Liver (tissue), 9 donors: ENCODE data around the gene ARRDC3. TPM values are rescaled to one million over a fixed set of nuclear protein-coding genes. Genes with fewer than 3 reads are reported as not detected.
"Not testable (repeated sequence)": the region's sequence is repeated elsewhere in the genome, so short reads cannot be mapped to it uniquely, and the experiment has no call there.

Experiments
- DNase-seq: peaks from one replicate; pipeline ENCODE4 v3.0.0-alpha.2; 2017; ENCODE audit warnings: low spot score
- H3K27ac ChIP-seq, 2 donors: one replicate each; pipeline ENCODE4 v1.7.0; 2013; ENCODE audit warnings: inconsistent platforms in 2 of 2, low read length in 2 of 2, control low read depth in 1 of 2, low read depth in 1 of 2, mild to moderate bottlenecking in 1 of 2
- H3K27me3 ChIP-seq, 4 donors: one replicate each; pipeline versions ENCODE4 v1.6.1 to v1.7.0; 2013; ENCODE audit warnings: low read length in 3 of 4, inconsistent platforms in 1 of 4, mild to moderate bottlenecking in 1 of 4, moderate library complexity in 1 of 4; ENCODE audit not compliant: control insufficient read depth in 4 of 4, insufficient read depth in 4 of 4
- H3K36me3 ChIP-seq, 4 donors: one replicate each; pipeline versions ENCODE4 v1.6.1 to v1.7.0; 2013; ENCODE audit warnings: low read length in 3 of 4, mild to moderate bottlenecking in 3 of 4, low read depth in 1 of 4, moderate library complexity in 1 of 4; ENCODE audit not compliant: control insufficient read depth in 4 of 4, insufficient read depth in 3 of 4
- H3K4me1 ChIP-seq, 4 donors: one replicate each; pipeline versions ENCODE4 v1.6.1 to v1.7.0; 2013; ENCODE audit warnings: low read length in 3 of 4, mild to moderate bottlenecking in 3 of 4, moderate library complexity in 1 of 4; ENCODE audit not compliant: control insufficient read depth in 4 of 4, insufficient read depth in 4 of 4
- H3K4me3 ChIP-seq, 3 donors: one replicate each; pipeline versions ENCODE4 v1.6.1 to v1.7.0; 2013; ENCODE audit warnings: low read length in 3 of 3, control low read depth in 1 of 3, low read depth in 1 of 3, mild to moderate bottlenecking in 1 of 3
- H3K9ac ChIP-seq, 2 donors: one replicate each; pipeline ENCODE4 v1.7.0; 2013; ENCODE audit warnings: low read length in 2 of 2, mild to moderate bottlenecking in 2 of 2, moderate library complexity in 2 of 2, control low read depth in 1 of 2, low read depth in 1 of 2
- H3K9me3 ChIP-seq, 4 donors: one replicate each; pipeline versions ENCODE4 v1.6.1 to v1.7.0; 2013; ENCODE audit warnings: low read length in 3 of 4; ENCODE audit not compliant: control insufficient read depth in 4 of 4
- ATF3 ChIP-seq: IDR thresholded peaks from 2 replicates; pipeline ENCODE4 v1.6.1; 2016; ENCODE audit warnings: antibody characterized with exemption
- CTCF ChIP-seq: fragments of 150-350 bp; IDR thresholded peaks from 2 replicates; pipeline ENCODE4 v1.5.1; 2017; ENCODE audit warnings: improper control_type of control experiment, low read depth, low read length; ENCODE audit not compliant: missing input control
- EGR1 ChIP-seq, 2 donors: IDR thresholded peaks; 2 replicates each; pipeline ENCODE4 v1.6.1; 2016 to 2018; ENCODE audit warnings: antibody characterized with exemption in 2 of 2, low read depth in 2 of 2
- FOXA1 ChIP-seq: IDR thresholded peaks from 2 replicates; pipeline ENCODE4 v1.6.1; 2016; ENCODE audit warnings: antibody characterized with exemption
- FOXA2 ChIP-seq: IDR thresholded peaks from 2 replicates; pipeline ENCODE4 v1.6.1; 2016; ENCODE audit warnings: antibody characterized with exemption
- GABPA ChIP-seq, 2 donors: IDR thresholded peaks in 1 of 2; conservative IDR thresholded peaks in 1 of 2; 2 replicates each; pipeline ENCODE4 v1.6.1; 2016; ENCODE audit warnings: antibody characterized with exemption in 2 of 2, mild to moderate bottlenecking in 1 of 2, moderate library complexity in 1 of 2
- HNF4A ChIP-seq, 2 donors: conservative IDR thresholded peaks; 2 replicates each; pipeline ENCODE4 v1.6.1; 2016; ENCODE audit warnings: antibody characterized with exemption in 2 of 2, mild to moderate bottlenecking in 2 of 2
- HNF4G ChIP-seq: IDR thresholded peaks from 2 replicates; pipeline ENCODE4 v1.6.1; 2016; ENCODE audit warnings: antibody characterized with exemption
- JUND ChIP-seq, 2 donors: IDR thresholded peaks; 2 replicates each; pipeline ENCODE4 v1.6.1; 2016; ENCODE audit warnings: antibody characterized with exemption in 2 of 2
- MAX ChIP-seq: IDR thresholded peaks from 2 replicates; pipeline ENCODE4 v1.6.1; 2016; ENCODE audit warnings: antibody characterized with exemption
- NR2F2 ChIP-seq: IDR thresholded peaks from 2 replicates; pipeline ENCODE4 v1.6.1; 2016; ENCODE audit warnings: antibody characterized with exemption
- RAD21 ChIP-seq, 2 donors: IDR thresholded peaks; 2 replicates each; pipeline ENCODE4 v1.6.1; 2016; ENCODE audit warnings: antibody characterized with exemption in 2 of 2, mild to moderate bottlenecking in 2 of 2
- TAF1 ChIP-seq: conservative IDR thresholded peaks from 2 replicates; pipeline ENCODE4 v1.6.1; 2016; ENCODE audit warnings: antibody characterized with exemption, mild to moderate bottlenecking
- YY1 ChIP-seq: IDR thresholded peaks from 2 replicates; pipeline ENCODE4 v1.6.1; 2016; ENCODE audit warnings: antibody characterized with exemption, mild to moderate bottlenecking
- ZBTB33 ChIP-seq: IDR thresholded peaks from 2 replicates; pipeline ENCODE4 v1.6.1; 2016; ENCODE audit warnings: antibody characterized with exemption
- WGBS: extraction: QIAGEN DNeasy Blood & Tissue Kit; methylation state at CpG from one replicate; pipeline ENCODE4 v1.1.7; 2013; 5-methylcytosine and 5-hydroxymethylcytosine counted together
- polyA plus RNA-seq, 2 donors: library from polyadenylated mRNA; stranded (reverse) in 1 of 2; unstranded in 1 of 2; fragments of 200-250 nt in 1 of 2; fragments of >200 nt in 1 of 2; fragmentation: Nextera tagmentation in 1 of 2; extraction: Ambion mirVana in 1 of 2; gene quantifications; one replicate each; pipeline versions ENCODE4 v1.2.1 to v1.2.3, GENCODE V29; 2013 to 2015
- total RNA-seq, 2 donors: library from RNA; depleted of rRNA; stranded (reverse); fragments of >200 nt; gene quantifications; one replicate each; pipeline ENCODE4 v1.2.3, GENCODE V29; 2014
- donor health status: healthy.
- donor health status: healthy.
- donor health status: healthy.
- donor health status: healthy.
- donor health status: healthy.

Gene ARRDC3
- total and polyA plus RNA-seq, 4 donors = 8.8 to 70.4 (median 34.0) TPM

GRCh38 chr5:91328743-91329142 lies 54.4 kb downstream of the ARRDC3 start:
- H3K4me1 ChIP-seq = no peaks in the 10 kb centered on the region

GRCh38 chr5:91322981-91323380 lies 60.1 kb downstream of the ARRDC3 start:
- 93% methylated on average over 4 of the region's 4 CpGs for WGBS
- not testable (repeated sequence) for H3K27me3 ChIP-seq

More at GRCh38 chr5:91328743-91329142, 54.4 kb downstream of the ARRDC3 start:
- no peaks in the 10 kb centered on the region for H3K36me3 ChIP-seq
- DNase-seq = no peak
- no peak for TF ChIP-seq FOXA2
- TF ChIP-seq HNF4G = no peak
- TF ChIP-seq HNF4A (conservative IDR thresholded peaks at IDR 0.05) = no peak
- no peak for TF ChIP-seq ZBTB33
- TF ChIP-seq ATF3 = no peak
- no peak for TF ChIP-seq NR2F2
- TF ChIP-seq GABPA (IDR thresholded peaks at IDR 0.05 in 1 of 2, conservative IDR thresholded peaks at IDR 0.05 in 1 of 2) = no peak
- no peak for TF ChIP-seq FOXA1
- TF ChIP-seq MAX = no peak
- TF ChIP-seq JUND (IDR thresholded peaks at IDR 0.05) = no peak
- TF ChIP-seq YY1 = no peak
- no peaks in the 10 kb centered on the region for H3K27me3 ChIP-seq
- WGBS = 62% methylated on average over 4 of the region's 4 CpGs
- H3K27ac ChIP-seq = no peak overlapping the region
- H3K9me3 ChIP-seq = no peaks in the 10 kb centered on the region
- H3K4me3 ChIP-seq = no peak overlapping the region
- no peak overlapping the region for H3K9ac ChIP-seq

GRCh38 chr5:91319667-91320066 lies 63.5 kb downstream of the ARRDC3 start:
- H3K27me3 ChIP-seq = no peaks in the 10 kb centered on the region
- WGBS = 90% methylated on average over 2 of the region's 2 CpGs
- TF ChIP-seq TAF1 (no peak), NR2F2 (no peak), YY1 (no peak), FOXA1 (no peak), HNF4G (no peak), ZBTB33 (no peak), RAD21 (IDR thresholded peaks at IDR 0.05) (no peak), CTCF (no peak), GABPA (IDR thresholded peaks at IDR 0.05 in 1 of 2, conservative IDR thresholded peaks at IDR 0.05 in 1 of 2) (no peak), EGR1 (IDR thresholded peaks at IDR 0.05; ENCODE audit: low read depth in 2 of 2) (no peak)
- no peak overlapping the region for H3K4me3 ChIP-seq
- no peak overlapping the region for H3K9ac ChIP-seq
- no peaks in the 10 kb centered on the region for H3K36me3 ChIP-seq
- no peaks in the 10 kb centered on the region for H3K4me1 ChIP-seq
- no peak overlapping the region for H3K27ac ChIP-seq
- H3K9me3 ChIP-seq = no peaks in the 10 kb centered on the region
- DNase-seq = no peak

More at GRCh38 chr5:91322981-91323380, 60.1 kb downstream of the ARRDC3 start:
- not testable (repeated sequence) for DNase-seq, H3K27ac ChIP-seq, H3K4me3 ChIP-seq, H3K9me3 ChIP-seq, H3K4me1 ChIP-seq, H3K36me3 ChIP-seq, H3K9ac ChIP-seq
